Hematopoietic multipotent progenitor cell treated with erythropoietin and hydrocortisone succinate and interleukin-3 and kit ligand, for 17 days (in vitro differentiated cells): ENCODE data around the gene TUBAL3.
A peak's percentile ranks its signal among the peaks of the same experiment; 100 is the strongest.
"Not testable (repeated sequence)": the region's sequence is repeated elsewhere in the genome, so short reads cannot be mapped to it uniquely, and the experiment has no call there.

ENCODE experiments used
- DNase-seq: peaks from one replicate; pipeline ENCODE4 v3.0.0-alpha.2; 2015; ENCODE audit warnings: low spot score

Gene TUBAL3

GRCh38 chr10:5423771-5424170, 19.1 kb upstream of the TUBAL3 start:
- no peak for DNase-seq

GRCh38 chr10:5419466-5420094, 15.0 kb upstream of the TUBAL3 start:
- DNase-seq = no peak

- DNase-seq = no peak
Measured at GRCh38 chr10:5418584-5418983, 14.0 kb upstream of the TUBAL3 start.

- DNase-seq = no peak
Measured at GRCh38 chr10:5416981-5417380, 12.4 kb upstream of the TUBAL3 start.

GRCh38 chr10:5413012-5413938, 8.6 kb upstream of the TUBAL3 start:
- peak; percentile 14 for DNase-seq

- DNase-seq = peak; percentile 85
Measured at GRCh38 chr10:5412277-5412941, 7.8 kb upstream of the TUBAL3 start, which contains the start of gene NET1. Gene NET1 (plus strand): TSS chr10:5412557. CDS start chr10:5412693, 136 bp downstream.

- no peak for DNase-seq
Measured at GRCh38 chr10:5411941-5412276, 7.3 kb upstream of the TUBAL3 start.

- DNase-seq = not testable (repeated sequence)
Measured at GRCh38 chr10:5410787-5411186, 6.2 kb upstream of the TUBAL3 start.

GRCh38 chr10:5406918-5407317, 2.3 kb upstream of the TUBAL3 start:
- no peak for DNase-seq

- DNase-seq = no peak
Measured at GRCh38 chr10:5402798-5403197, 1.8 kb downstream of the TUBAL3 start.

GRCh38 chr10:5400468-5401240, 4.0 kb downstream of the TUBAL3 start:
- DNase-seq = no peak

- no peak for DNase-seq
Measured at GRCh38 chr10:5399332-5399731, 5.3 kb downstream of the TUBAL3 start.

GRCh38 chr10:5396556-5397300, 7.9 kb downstream of the TUBAL3 start:
- no peak for DNase-seq

- DNase-seq = no peak
Measured at GRCh38 chr10:5395168-5395567, 9.5 kb downstream of the TUBAL3 start.

- DNase-seq = no peak
Measured at GRCh38 chr10:5393529-5393928, 11.1 kb downstream of the TUBAL3 start.

- DNase-seq = no peak
Measured at GRCh38 chr10:5391790-5392189, 12.8 kb downstream of the TUBAL3 start.

GRCh38 chr10:5390607-5391205, 13.9 kb downstream of the TUBAL3 start:
- DNase-seq = no peak

GRCh38 chr10:5387169-5387568, 17.5 kb downstream of the TUBAL3 start:
- DNase-seq = no peak

GRCh38 chr10:5385224-5385623, 19.4 kb downstream of the TUBAL3 start:
- DNase-seq = no peak

GRCh38 chr10:5381187-5381586, 23.4 kb downstream of the TUBAL3 start:
- no peak for DNase-seq

- not testable (repeated sequence) for DNase-seq
Measured at GRCh38 chr10:5380395-5380794, 24.2 kb downstream of the TUBAL3 start.
